Calu3 (cell line): ENCODE measurements around the gene ADI1. TPM values are rescaled to one million over a fixed set of nuclear protein-coding genes. Genes with fewer than 3 reads are reported as not detected.
"Not testable (repeated sequence)": the region's sequence is repeated elsewhere in the genome, so short reads cannot be mapped to it uniquely, and the experiment has no call there.

Experiments used
- BruUV-seq: library from RNA; stranded (reverse); fragments of 400-500 nt; replicated peaks from 2 replicates; lab custom pipeline; 2021; lab: Mats Ljungman, UMichigan
- CTCF ChIA-PET: fragments of 300-600 bp; sonication (Branson Sonifier 250); formaldehyde crosslinking; loops from one replicate; lab custom pipeline; 2022; ENCODE audit warnings: antibody characterized with exemption; lab: Charles Lee
- DNase-seq: peaks from one replicate; pipeline ENCODE4 v3.0.0; 2022
- H3K27ac Mint-ChIP-seq: one replicate; pipeline ENCODE4 v1.8.0; 2022; ENCODE audit warnings: mixed read lengths; ENCODE audit not compliant: unreplicated experiment
- H3K27me3 Mint-ChIP-seq: one replicate; pipeline ENCODE4 v1.8.0; 2022; ENCODE audit warnings: mixed read lengths; ENCODE audit not compliant: unreplicated experiment
- H3K36me3 Mint-ChIP-seq: one replicate; pipeline ENCODE4 v1.8.0; 2022; ENCODE audit warnings: mild to moderate bottlenecking, moderate library complexity, mixed read lengths; ENCODE audit not compliant: insufficient read depth, unreplicated experiment
- H3K4me1 Mint-ChIP-seq: one replicate; pipeline ENCODE4 v1.8.0; 2022; ENCODE audit warnings: mild to moderate bottlenecking, low read depth, mixed read lengths; ENCODE audit not compliant: unreplicated experiment
- H3K4me3 Mint-ChIP-seq: one replicate; pipeline ENCODE4 v1.8.0; 2022; ENCODE audit warnings: mild to moderate bottlenecking, low read depth, moderate library complexity, mixed read lengths; ENCODE audit not compliant: unreplicated experiment
- H3K9me3 Mint-ChIP-seq: one replicate; pipeline ENCODE4 v1.8.0; 2022; ENCODE audit warnings: low read depth, mixed read lengths; ENCODE audit not compliant: unreplicated experiment
- CTCF ChIP-seq: fragments of 200-600 bp; IDR thresholded peaks from one replicate; pipeline ENCODE4 v1.8.0; 2022; ENCODE audit warnings: antibody characterized with exemption; ENCODE audit not compliant: unreplicated experiment
- intact Hi-C: fragments of 100-400 bp; cut with micrococcal nuclease; formaldehyde crosslinking; loops from one replicate; pipeline ENCODE4 v1.10.0; 2022; ENCODE audit not compliant: unreplicated experiment
- total RNA-seq: library from RNA; stranded (reverse); gene quantifications from 2 replicates; pipeline ENCODE4 v1.2.3, GENCODE V29; 2022

The ADI1 gene
- total RNA-seq, 1 experiment from 2014 or later, result 32.6 TPM

- Mint-ChIP-seq H3K4me1 (no peaks in the 10 kb centered on the region), H3K36me3 (peaks cover 4% of the 10 kb centered on the region), H3K9me3 (no peaks in the 10 kb centered on the region), H3K4me3 (no peak overlapping the region), H3K27me3 (no peaks in the 10 kb centered on the region), H3K27ac (no peak overlapping the region)
- intact Hi-C loops, result no loop called here
- CTCF ChIA-PET, result no interaction called here
- no TSS peak for BruUV-seq
- no peak for TF ChIP-seq CTCF
- no peak for DNase-seq
Measured at GRCh38 chr2:3454802-3455201, 64.5 kb downstream of the ADI1 start.

GRCh38 chr2:3454005-3454404 lies 65.3 kb downstream of the ADI1 start:
- CTCF ChIA-PET, H3K27ac Mint-ChIP-seq, DNase-seq, H3K4me3 Mint-ChIP-seq, H3K36me3 Mint-ChIP-seq, H3K9me3 Mint-ChIP-seq, intact Hi-C loops, BruUV-seq, H3K4me1 Mint-ChIP-seq, H3K27me3 Mint-ChIP-seq: not testable (repeated sequence)

- no peaks in the 10 kb centered on the region for H3K9me3 Mint-ChIP-seq
- BruUV-seq, result no TSS peak
- H3K27me3 Mint-ChIP-seq, result no peaks in the 10 kb centered on the region
- DNase-seq, result no peak
- intact Hi-C loops, result no loop called here
- no peak overlapping the region for H3K4me3 Mint-ChIP-seq
- TF ChIP-seq CTCF, result no peak
- peaks cover 4% of the 10 kb centered on the region for H3K36me3 Mint-ChIP-seq
- H3K27ac Mint-ChIP-seq, result no peak overlapping the region
- no peaks in the 10 kb centered on the region for H3K4me1 Mint-ChIP-seq
- CTCF ChIA-PET, result no interaction called here
Measured at GRCh38 chr2:3453190-3453999, 65.9 kb downstream of the ADI1 start.

- TF ChIP-seq CTCF, result no peak
- no peaks in the 10 kb centered on the region for H3K4me1 Mint-ChIP-seq
- H3K36me3 Mint-ChIP-seq, result peaks cover 11% of the 10 kb centered on the region
- CTCF ChIA-PET, result no interaction called here
- no peak overlapping the region for H3K27ac Mint-ChIP-seq
- no peaks in the 10 kb centered on the region for H3K9me3 Mint-ChIP-seq
- BruUV-seq, result no TSS peak
- no peak for DNase-seq
- H3K4me3 Mint-ChIP-seq, result no peak overlapping the region
- H3K27me3 Mint-ChIP-seq, result no peaks in the 10 kb centered on the region
- intact Hi-C loops, result no loop called here
Measured at GRCh38 chr2:3451926-3452671, 67.2 kb downstream of the ADI1 start.

GRCh38 chr2:3451169-3451568 lies 68.2 kb downstream of the ADI1 start:
- Mint-ChIP-seq H3K27ac (no peak overlapping the region), H3K27me3 (no peaks in the 10 kb centered on the region), H3K4me3 (no peak overlapping the region), H3K9me3 (no peaks in the 10 kb centered on the region), H3K4me1 (no peaks in the 10 kb centered on the region), H3K36me3 (peaks cover 9% of the 10 kb centered on the region)
- BruUV-seq, result no TSS peak
- TF ChIP-seq CTCF, result no peak
- CTCF ChIA-PET, result no interaction called here
- intact Hi-C loops, result no loop called here
- no peak for DNase-seq
